IPS-18a (cell line): ENCODE results near the gene PLSCR2.
"Not testable (repeated sequence)": the region's sequence is repeated elsewhere in the genome, so short reads cannot be mapped to it uniquely, and the experiment has no call there.

Source experiments
- H3K27ac ChIP-seq: one replicate; pipeline ENCODE4 v1.5.1; 2013; ENCODE audit warnings: low read length
- H3K27me3 ChIP-seq: one replicate; pipeline ENCODE4 v1.6.1; 2013; ENCODE audit warnings: mild to moderate bottlenecking, low read length; ENCODE audit not compliant: control insufficient read depth, insufficient read depth
- H3K36me3 ChIP-seq: one replicate; pipeline ENCODE4 v1.6.1; 2013; ENCODE audit warnings: low read depth, low read length; ENCODE audit not compliant: control insufficient read depth
- H3K4me1 ChIP-seq: one replicate; pipeline ENCODE4 v1.6.1; 2013; ENCODE audit warnings: low read depth, low read length; ENCODE audit not compliant: control insufficient read depth
- H3K4me3 ChIP-seq: one replicate; pipeline ENCODE4 v1.5.1; 2013; ENCODE audit warnings: low read length
- H3K9ac ChIP-seq: one replicate; pipeline ENCODE4 v1.6.1; 2013; ENCODE audit warnings: mild to moderate bottlenecking, low read length, moderate library complexity
- H3K9me3 ChIP-seq: one replicate; pipeline ENCODE4 v1.6.1; 2013; ENCODE audit warnings: low read depth, low read length; ENCODE audit not compliant: control insufficient read depth

Gene PLSCR2

DNA sequence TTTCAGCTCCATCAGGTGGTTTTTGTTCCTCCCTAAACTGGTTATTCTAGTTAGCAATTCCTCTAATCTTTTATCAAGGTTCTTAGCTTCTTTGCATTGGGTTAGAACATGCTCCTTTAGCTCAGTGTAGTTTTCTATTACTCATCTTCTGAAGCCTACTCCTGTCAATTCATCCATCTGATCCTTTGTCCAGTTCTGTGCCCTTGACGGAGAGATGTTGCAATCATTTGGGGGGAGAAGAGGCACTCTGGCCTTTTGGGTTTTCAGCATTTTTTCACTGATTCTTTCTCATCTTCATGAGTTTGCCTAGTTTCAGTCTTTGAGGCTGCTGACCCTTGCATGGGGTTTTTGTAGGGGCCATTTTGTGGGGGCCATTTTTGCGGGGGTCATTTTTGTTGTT is 5.6 kb upstream of the PLSCR2 start:
- H3K9me3 ChIP-seq, H3K4me3 ChIP-seq, H3K27ac ChIP-seq, H3K36me3 ChIP-seq, H3K9ac ChIP-seq, H3K4me1 ChIP-seq, H3K27me3 ChIP-seq: not testable (repeated sequence)

DNA sequence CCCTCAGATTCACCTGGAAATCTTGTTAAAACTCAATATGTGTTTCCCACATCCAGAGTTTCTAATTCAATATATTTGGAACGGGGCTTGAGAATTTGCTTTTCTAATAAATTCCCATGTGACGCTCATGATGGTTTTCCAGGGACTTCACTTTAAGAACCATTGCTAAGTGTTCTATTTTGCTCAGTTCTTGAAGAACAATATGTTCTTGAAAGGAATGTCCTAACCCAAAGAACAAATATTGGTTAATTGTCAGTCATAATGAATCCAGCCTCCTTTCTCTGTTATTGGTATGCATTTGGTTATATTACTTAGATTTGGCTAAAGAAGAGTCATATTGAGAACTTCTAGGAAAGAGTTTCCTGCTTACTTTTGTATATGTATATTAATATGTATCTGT is 4.4 kb upstream of the PLSCR2 start:
- Histone ChIP-seq H3K4me3 (no peak overlapping the region), H3K4me1 (no peaks in the 10 kb centered on the region), H3K9me3 (no peaks in the 10 kb centered on the region), H3K27ac (no peak overlapping the region), H3K27me3 (no peaks in the 10 kb centered on the region), H3K9ac (no peak overlapping the region), H3K36me3 (no peaks in the 10 kb centered on the region)

DNA sequence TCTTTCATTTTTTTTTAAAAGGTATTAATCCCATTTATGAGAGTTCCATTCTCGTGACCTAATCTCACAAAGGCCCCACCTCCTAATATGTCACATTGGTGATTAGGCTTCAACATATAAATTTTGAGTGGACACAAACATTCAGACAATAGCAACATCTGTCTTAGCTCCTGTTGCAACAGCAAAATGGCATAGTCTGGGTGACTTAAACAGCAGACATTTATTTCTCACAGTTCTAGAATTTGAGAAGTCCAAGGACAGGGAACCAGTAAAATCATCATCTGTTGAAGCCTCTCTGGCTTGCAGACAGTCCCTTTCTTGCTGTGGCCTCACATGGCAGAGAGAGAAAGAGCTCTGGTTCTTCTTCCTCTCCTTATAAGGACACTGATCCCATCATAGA is 3.2 kb upstream of the PLSCR2 start:
- H3K4me3 ChIP-seq, result no peak overlapping the region
- no peaks in the 10 kb centered on the region for H3K27me3 ChIP-seq
- no peaks in the 10 kb centered on the region for H3K4me1 ChIP-seq
- no peaks in the 10 kb centered on the region for H3K9me3 ChIP-seq
- H3K9ac ChIP-seq, result no peak overlapping the region
- no peaks in the 10 kb centered on the region for H3K36me3 ChIP-seq
- no peak overlapping the region for H3K27ac ChIP-seq

DNA sequence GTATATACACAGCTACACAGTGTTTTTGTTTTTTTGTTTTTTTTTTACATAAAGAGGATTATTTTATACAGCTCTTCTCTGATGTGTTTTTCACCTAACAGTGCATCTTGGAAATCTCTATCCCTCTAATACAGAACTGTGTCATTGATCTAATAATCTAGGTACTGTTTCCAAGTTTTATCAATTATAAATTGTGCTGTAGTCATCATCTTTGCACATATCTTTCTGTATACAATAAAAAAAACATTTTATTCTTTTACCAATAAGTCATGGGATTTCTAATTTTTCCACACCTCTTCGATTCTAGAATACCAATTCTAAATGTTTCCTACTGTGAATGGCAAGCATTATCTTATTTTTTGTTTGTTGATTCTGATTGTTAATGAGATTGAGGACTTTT is 1.7 kb upstream of the PLSCR2 start:
- Histone ChIP-seq H3K36me3 (no peaks in the 10 kb centered on the region), H3K27me3 (no peaks in the 10 kb centered on the region), H3K4me3 (no peak overlapping the region), H3K4me1 (no peaks in the 10 kb centered on the region), H3K9me3 (no peaks in the 10 kb centered on the region), H3K27ac (no peak overlapping the region), H3K9ac (no peak overlapping the region)

DNA sequence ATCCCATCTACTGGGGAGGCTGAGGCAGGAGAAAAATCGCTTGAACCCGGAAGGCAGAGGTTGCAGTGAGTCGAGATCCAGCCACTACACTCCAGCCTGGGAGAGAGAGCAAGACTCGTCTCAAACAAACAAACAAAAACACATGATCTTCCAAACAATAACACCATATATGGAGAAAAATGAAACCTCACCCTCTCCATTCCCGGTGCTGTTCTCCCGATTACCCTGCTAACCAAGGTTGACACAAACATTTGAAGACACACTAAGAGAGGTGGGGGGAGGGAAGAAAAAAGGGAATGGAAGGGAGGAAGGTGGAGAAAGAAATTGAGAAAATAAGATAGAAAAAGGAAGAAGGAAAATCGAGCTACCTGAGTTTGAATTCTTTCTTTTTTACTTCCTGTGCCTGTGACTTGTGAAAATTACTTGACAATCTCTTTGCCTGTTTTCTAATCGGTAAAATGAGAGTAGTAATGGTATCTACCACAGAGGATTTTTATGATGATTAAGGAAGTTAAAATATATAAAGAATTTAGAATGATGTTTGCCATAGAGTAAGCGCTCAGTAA is 1.1 kb upstream of the PLSCR2 start:
- H3K4me3 ChIP-seq, result no peak overlapping the region
- H3K4me1 ChIP-seq, result no peaks in the 10 kb centered on the region
- H3K36me3 ChIP-seq, result no peaks in the 10 kb centered on the region
- H3K27ac ChIP-seq, result no peak overlapping the region
- no peaks in the 10 kb centered on the region for H3K27me3 ChIP-seq
- H3K9me3 ChIP-seq, result no peaks in the 10 kb centered on the region
- H3K9ac ChIP-seq, result no peak overlapping the region

DNA sequence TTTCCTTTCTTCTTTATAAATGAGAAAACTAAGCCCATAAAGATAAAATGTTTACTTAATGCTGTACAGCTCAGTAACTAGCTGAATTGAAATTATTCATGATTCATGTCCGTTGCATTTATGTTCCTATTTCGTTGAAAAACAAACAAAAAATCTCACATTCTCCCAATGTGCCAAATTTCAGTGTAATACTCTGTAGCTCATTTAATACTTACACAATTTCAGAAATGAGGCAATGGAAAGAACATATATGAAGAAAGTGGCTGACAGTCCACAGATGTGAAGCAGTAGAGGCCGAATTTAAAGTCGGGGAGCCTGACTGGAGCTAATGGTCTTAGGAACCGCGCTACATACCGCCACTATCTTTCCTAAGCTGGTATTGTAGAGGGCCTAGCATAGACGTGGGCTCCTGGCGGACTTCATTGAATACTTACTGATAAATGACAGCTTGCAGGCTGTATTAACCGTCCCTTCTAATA is 651 bp downstream of the PLSCR2 start:
- Histone ChIP-seq H3K27me3 (no peaks in the 10 kb centered on the region), H3K36me3 (no peaks in the 10 kb centered on the region), H3K9me3 (no peaks in the 10 kb centered on the region), H3K4me1 (no peaks in the 10 kb centered on the region), H3K9ac (no peak overlapping the region), H3K4me3 (no peak overlapping the region), H3K27ac (no peak overlapping the region)

DNA sequence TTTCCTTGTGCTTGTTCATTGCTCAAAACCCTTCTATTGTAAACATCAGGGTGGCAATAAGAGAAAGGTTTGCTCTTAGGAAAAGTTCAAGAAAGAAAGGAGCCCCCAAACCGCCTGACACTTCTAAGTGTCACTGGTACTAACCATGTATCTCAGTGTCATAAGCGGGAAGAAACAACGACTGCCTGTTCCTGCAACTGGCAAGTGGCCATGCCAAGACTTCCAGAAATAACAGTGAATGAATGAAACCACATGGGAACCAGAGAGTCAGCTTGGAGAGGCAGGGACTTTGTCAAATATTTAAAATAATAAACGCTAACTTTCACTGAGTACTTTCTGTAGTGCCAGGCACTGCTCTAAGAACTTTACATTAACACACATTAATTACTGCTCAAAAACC is 1.1 kb downstream of the PLSCR2 start:
- no peak overlapping the region for H3K27ac ChIP-seq
- no peaks in the 10 kb centered on the region for H3K9me3 ChIP-seq
- H3K4me3 ChIP-seq, result no peak overlapping the region
- H3K36me3 ChIP-seq, result no peaks in the 10 kb centered on the region
- no peaks in the 10 kb centered on the region for H3K27me3 ChIP-seq
- no peak overlapping the region for H3K9ac ChIP-seq
- no peaks in the 10 kb centered on the region for H3K4me1 ChIP-seq

DNA sequence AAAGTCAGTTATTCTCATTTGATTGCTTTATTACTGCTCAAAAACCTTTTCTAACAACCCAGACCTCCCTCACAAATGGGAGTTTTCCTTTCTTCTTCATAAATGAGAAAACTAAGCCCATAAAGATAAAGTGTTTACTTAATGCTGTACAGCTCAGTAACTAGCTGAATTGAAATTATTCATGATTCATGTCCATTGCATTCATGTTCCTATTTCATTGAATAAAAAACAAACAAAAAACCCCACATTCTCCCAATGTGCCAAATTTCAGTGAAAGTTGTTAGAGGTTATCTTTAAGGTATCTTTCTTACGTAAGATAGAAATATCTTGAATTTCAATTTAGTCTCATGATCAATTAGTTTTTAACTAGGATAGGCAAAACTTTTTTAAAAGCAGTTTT is 2.8 kb downstream of the PLSCR2 start:
- Histone ChIP-seq H3K9ac (no peak overlapping the region), H3K4me3 (no peak overlapping the region), H3K9me3 (no peaks in the 10 kb centered on the region), H3K36me3 (no peaks in the 10 kb centered on the region), H3K27ac (no peak overlapping the region), H3K27me3 (no peaks in the 10 kb centered on the region), H3K4me1 (no peaks in the 10 kb centered on the region)

DNA sequence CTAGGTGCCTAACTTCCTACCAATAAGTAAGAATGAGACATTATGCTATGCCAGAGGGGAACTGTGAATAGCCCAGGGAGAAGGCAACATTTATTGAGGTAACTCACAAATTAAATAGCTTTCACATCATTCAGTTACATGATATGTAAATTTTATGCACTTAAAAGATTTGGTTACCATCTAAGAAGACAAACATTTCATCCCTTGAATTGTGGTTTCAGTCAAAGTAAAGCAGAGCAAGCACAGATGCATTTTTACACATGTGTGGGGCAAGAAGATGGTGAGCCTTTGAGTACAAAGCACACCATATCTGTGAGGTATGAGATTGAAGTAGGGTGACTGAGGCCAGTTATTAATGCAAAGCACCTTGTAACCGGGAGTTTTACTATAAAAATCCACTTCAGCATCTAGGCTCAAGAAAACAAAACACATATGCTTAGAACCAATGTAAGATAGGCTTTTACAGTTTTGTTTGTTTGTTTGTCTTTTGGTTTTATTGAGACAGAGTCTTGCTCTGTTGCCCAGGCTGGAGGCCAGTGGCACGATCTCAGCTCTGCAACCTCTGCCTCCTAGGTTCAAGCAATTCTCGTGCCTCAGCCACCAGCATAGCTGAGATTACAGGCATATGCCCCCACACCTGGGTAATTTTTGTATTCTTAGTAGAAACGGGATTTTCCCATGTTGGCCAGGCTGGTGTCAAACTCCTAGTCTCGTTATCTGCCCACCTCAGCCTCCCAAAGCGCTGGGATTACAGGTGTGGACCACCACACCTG is 3.5 kb downstream of the PLSCR2 start:
- Histone ChIP-seq H3K4me3 (no peak overlapping the region), H3K27me3 (no peaks in the 10 kb centered on the region), H3K27ac (no peak overlapping the region), H3K9me3 (no peaks in the 10 kb centered on the region), H3K36me3 (no peaks in the 10 kb centered on the region), H3K9ac (no peak overlapping the region), H3K4me1 (no peaks in the 10 kb centered on the region)

DNA sequence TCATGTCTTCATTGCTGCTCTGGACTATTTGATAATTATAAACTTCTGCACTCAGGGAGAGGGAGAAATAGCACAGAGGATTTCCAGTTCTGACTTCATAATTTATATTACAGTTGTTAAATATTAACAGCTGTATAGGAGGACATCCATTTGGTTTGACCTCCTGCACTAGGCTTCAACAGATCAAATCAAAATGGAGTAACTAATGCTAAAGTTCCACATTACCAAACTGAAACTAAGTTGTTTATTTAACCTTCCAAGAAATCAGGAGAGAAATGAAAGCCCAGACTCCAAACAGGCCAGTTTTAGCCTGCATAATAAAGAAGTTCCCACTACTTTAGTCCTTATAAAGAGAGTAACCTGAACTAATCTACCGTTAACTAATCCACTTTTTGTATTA is 4.6 kb downstream of the PLSCR2 start:
- H3K27ac ChIP-seq, result no peak overlapping the region
- no peaks in the 10 kb centered on the region for H3K4me1 ChIP-seq
- no peaks in the 10 kb centered on the region for H3K27me3 ChIP-seq
- H3K36me3 ChIP-seq, result no peaks in the 10 kb centered on the region
- no peak overlapping the region for H3K9ac ChIP-seq
- no peak overlapping the region for H3K4me3 ChIP-seq
- no peaks in the 10 kb centered on the region for H3K9me3 ChIP-seq

DNA sequence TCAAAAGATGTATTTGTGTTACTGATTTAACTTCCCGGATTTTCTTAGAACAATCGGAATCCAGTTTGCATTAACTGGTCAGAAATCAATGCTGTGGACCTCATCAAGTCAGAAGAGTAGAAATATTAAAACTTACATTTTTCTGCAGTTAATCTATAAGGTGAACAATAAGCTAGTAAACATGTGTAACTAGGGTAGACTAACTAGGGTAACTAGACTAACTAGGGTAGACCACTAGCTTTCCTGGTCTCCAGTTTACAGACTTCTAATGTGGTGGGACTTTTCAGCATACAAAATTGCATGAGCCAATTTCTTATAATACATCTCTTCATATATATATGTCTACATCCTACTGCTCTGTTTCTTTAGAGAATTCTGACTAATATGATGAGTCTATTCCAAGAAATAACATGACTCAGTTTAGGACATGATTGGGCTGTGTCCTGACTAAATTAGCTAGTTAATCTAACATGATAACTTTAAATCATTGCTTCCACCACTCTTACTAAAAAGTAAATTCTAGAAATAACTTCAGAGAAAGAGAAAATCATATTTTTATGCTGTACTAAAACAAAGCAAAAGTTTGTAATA is 5.3 kb downstream of the PLSCR2 start:
- H3K9me3 ChIP-seq, result no peaks in the 10 kb centered on the region
- no peak overlapping the region for H3K9ac ChIP-seq
- no peaks in the 10 kb centered on the region for H3K36me3 ChIP-seq
- H3K27ac ChIP-seq, result no peak overlapping the region
- H3K27me3 ChIP-seq, result no peaks in the 10 kb centered on the region
- H3K4me1 ChIP-seq, result no peaks in the 10 kb centered on the region
- no peak overlapping the region for H3K4me3 ChIP-seq

DNA sequence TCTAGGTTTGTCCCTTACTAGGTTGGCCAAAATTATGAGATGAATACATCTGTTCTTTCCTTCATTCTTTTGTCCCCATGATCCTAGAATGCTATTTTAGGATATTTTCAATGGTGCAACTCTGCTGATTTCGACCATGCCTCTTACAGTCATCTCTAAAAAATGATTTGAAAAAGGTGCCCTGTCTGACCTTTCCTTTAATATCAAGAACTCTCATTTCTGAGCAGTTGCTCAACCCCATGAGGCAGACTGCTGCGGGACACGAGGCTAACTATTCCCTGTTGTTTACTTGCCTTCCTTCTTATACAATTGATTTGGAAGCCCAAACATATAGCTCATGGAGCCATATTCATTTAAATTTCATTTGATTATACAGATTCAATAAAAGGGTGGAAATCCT is 14.6 kb downstream of the PLSCR2 start:
- no peak overlapping the region for H3K27ac ChIP-seq
- no peaks in the 10 kb centered on the region for H3K9me3 ChIP-seq
- H3K27me3 ChIP-seq, result no peaks in the 10 kb centered on the region
- peaks cover 5% of the 10 kb centered on the region for H3K4me1 ChIP-seq
- no peak overlapping the region for H3K9ac ChIP-seq
- no peaks in the 10 kb centered on the region for H3K36me3 ChIP-seq
- no peak overlapping the region for H3K4me3 ChIP-seq
